UCSD-AML1 (cell line): Measurements from ENCODE around the gene PTPRA.
"Not testable (repeated sequence)": the region's sequence is repeated elsewhere in the genome, so short reads cannot be mapped to it uniquely, and the experiment has no call there.

ENCODE experiments used
- DNase-seq: peaks from one replicate; lab custom pipeline; 2025; ENCODE audit not compliant: unreplicated experiment; lab: John Stamatoyannopoulos, UW

Gene PTPRA

DNA sequence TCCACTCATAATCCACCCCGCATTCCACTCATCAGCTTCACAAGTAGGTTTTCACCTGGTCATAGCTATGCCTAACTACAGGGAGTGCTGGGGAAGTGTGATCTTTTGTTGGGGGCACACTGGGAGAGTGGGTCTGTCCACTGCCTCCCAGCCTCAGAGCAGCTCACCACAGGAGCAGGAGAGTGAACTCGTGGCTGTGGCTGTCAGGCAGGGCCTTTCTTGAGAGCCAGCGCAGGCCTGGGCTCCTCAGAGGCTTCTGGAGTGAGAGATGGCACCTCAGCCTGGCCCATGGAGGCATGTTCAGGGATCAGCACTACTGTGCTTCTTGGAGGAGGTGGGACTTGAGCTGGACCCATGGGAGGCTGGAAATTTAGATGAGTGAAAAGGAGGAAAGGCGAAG, 166.1 kb downstream of the PTPRA start:
- DNase-seq, result no peak

DNA sequence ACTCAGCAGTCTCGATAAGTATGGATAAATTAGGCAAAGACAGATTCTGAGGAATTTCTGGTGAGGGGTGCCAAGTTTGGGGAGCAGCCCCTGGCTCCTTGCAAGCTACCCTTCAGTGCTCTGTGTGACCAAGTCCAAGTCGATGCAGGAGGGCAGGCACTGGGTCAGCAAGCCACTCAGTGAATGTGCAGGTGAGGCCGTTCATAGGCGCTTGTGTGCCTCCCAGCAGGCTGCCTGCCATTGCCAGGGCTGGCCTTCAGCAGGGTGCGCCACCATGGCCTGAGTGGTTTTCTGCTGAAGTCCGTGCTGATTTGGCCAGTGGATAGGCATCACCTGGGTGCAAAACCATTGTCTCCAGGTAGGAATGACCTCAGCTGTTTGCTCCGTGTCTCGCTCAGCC, 166.8 kb downstream of the PTPRA start:
- no peak for DNase-seq

DNA sequence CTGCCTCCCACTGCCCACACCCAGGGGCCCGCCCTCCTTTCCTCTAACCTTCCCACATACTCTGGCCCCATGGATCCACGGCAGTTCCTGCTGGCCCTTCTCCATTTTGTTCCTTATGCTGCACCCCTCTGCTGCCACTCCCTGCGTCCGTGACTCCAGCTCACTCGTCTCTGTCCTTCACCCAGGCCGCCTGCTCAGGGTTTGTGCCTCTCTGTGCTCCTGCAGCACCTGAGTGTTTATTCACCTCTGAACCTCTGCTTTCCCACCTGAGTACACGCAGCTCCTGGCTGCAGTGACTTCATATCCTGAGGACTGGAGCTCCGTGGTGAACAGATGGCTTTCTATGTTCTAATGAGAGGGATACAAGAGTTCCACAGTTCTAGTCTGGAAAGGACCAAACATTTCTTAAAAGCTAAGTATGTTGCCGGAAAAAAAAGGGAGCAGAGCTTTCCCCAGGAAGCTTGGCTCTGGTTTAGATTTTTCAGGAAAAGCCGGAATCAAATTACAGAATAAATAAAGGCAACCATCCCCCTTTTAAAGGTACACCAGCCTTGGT, 168.7 kb downstream of the PTPRA start:
- DNase-seq, result no peak

DNA sequence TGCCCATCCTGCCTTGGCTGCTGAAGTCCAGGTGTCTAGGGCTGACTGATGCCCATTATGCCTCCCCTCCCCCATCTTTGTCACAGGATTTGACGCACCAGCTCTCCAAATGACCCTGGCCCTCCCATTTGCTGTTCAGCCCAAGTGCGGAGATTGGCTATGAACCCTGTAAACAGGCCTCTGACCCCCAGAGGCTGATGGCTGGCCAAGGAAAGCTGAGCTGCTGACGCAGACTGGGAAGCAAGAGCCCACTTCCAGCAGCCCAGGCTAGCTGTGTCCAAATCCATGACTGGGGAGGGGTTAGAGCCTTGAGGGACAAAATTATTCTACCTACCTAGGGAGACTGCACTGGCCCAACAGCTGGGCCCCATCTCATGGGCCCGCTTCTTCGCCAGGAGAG, 169.3 kb downstream of the PTPRA start:
- no peak for DNase-seq

- no peak for DNase-seq
Measured at GRCh38 chr20:3043322-3043721, 170.0 kb downstream of the PTPRA start, which contains the start of gene GNRH2. TSS of gene GNRH2 (plus strand) at chr20:3043622. CDS start at chr20:3044415, 793 bp downstream.

DNA sequence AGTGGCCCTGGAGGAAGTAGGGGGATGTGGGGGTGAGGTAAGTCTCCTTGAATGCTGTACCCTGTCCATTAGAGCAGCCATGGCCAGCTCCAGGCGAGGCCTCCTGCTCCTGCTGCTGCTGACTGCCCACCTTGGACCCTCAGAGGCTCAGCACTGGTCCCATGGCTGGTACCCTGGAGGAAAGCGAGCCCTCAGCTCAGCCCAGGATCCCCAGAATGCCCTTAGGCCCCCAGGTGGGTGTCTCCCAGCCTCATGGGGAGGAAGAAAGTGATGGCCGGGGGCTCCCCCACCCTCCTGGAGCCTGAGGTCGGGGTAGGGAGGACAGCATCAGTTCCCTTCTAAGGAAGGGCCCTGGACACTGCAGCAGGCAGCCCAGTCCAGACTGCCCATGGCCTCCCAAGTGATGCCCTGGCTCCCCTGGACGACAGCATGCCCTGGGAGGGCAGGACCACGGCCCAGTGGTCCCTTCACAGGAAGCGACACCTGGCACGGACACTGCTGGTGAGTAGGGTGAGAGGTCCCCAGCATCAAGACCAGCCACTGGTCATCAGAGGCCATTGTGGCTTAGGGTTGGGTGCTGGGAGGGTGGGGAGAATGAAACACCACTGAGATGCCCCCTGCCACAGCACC, 171.2 kb downstream of the PTPRA start:
- no peak for DNase-seq

DNA sequence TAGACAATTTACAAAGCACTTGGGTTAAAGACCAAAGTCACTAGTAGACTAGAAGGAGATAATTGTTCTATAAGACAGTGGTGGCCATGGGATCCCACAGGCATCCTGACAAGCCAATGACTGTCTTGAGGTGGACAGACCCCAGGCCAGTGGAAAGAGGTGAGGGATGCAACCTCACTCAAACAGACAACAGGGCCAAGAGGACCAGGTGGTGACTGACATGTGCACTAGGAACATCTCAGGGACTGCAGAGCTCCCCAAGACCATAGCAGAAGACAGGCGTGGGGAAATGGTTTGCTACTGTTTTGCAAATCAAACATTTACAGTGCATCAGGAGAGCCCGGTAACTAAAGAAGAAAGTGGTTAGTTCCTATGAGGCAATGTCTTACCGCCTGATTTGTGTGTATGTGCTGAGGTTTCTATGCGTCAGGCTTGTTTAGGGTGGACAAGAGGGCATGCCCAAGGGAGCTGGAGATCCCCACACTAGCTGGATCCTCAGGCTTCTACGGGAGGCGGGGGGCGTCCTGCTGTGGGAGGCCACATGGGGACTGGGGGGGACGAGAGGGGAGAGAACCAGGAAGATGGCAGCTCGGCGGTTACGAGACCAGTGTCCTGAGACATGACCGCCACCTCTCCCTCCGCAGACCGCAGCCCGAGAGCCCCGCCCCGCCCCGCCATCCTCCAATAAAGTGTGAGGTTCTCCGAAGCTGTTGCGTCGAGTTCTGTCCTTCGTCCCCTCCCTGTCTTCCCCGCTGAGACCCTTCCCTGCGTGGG, 171.9 kb downstream of the PTPRA start:
- peak; percentile 91 for DNase-seq

- DNase-seq, result peak; percentile 91
Measured at GRCh38 chr20:3045816-3046676, 172.8 kb downstream of the PTPRA start, which contains the start of gene MRPS26. TSS of gene MRPS26 (plus strand) at chr20:3046052. CDS start at chr20:3046069, 17 bp downstream.

GRCh38 chr20:3046677-3047462, 173.6 kb downstream of the PTPRA start:
- no peak for DNase-seq

DNA sequence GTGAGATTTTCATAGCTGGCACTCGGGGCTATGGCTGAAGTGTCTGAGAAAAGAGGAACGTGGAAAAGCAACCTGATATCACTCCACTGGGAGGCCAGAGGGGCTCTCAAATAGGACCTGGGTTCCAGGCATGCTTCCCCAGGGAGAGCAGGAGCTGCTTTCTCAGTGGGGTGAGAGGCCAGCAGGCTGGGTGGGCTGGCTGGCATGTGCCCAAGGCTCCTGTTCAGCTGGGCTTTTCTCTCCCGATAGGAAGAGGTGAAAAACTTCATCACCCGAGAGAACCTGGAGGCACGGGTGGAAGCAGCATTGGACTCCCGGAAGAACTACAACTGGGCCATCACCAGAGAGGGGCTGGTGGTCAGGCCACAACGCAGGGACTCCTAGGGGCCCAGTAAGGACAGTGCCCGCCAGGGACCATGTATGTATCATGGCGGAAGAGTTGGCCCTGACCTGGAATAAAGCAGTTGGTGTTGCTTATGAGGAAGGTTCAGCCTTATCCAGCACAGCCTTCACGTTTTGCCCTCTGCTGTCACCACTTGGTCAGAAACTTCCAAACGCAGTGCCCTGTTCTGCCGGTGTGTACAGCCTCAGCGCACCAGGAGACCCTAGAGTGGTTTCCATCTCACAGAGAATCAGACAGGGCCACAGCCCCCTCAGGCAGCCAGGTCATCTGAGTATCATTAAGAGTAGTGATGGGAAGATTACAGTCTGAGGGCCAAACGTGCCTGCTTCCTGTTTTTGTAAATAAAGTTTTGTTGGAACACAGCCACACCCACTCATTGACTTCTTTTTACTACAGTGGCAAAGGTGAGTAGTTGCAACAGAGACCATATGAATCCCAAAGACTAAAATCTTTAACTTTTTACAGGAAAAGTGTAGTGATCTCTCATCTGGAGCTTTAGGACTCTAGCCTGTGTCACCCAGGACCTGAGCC, 174.5 kb downstream of the PTPRA start:
- no peak for DNase-seq

DNA sequence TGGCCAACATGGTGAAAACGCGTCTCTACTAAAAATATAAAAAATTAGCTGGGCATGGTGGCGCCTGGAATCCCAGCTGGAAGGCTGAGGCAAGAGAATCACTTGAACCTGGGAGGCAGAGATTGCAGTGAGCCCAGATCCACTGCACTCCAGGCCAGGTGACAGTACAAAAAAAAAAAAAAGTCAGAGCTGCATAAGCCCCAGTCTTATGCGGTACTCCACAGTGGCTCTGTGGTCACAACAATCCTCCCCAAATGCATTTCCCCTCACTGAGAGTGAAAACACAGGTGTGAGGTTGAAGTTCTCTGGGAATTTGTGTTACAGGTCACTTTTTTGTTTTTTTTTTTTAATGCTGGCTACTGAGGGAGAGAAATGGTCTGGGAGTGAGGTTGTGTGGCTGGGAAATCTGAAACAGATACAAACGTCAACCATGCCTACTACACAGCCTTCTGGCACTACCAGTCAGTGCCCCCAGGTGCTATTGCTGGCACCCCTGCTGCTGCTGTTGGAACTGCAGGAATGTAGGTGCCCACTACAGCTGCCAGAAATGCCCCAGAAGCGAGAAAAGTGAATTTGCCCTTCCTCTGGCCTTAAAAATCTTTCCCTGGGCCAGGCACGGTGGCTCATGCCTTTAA, 178.2 kb downstream of the PTPRA start:
- DNase-seq, result no peak

DNA sequence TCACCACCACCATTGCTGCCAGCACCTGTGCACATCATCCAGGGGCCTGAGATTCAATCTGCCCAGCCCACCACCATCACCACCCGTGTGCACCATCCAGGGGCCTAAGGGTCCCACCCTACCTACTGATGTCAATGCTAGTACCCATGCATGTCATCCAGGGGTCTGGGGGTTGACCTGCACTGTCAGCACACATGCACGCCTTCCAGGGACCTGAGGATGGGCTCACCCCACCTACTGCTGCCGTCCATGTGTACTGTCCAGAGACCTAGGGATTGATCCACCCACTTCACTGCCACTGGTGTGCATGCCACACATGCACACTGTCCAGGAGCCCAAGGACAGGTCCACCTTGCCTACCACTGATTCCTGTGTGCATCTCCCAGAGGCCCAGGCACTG, 186.2 kb downstream of the PTPRA start:
- no peak for DNase-seq

GRCh38 chr20:3064119-3064518, 190.8 kb downstream of the PTPRA start:
- not testable (repeated sequence) for DNase-seq

DNA sequence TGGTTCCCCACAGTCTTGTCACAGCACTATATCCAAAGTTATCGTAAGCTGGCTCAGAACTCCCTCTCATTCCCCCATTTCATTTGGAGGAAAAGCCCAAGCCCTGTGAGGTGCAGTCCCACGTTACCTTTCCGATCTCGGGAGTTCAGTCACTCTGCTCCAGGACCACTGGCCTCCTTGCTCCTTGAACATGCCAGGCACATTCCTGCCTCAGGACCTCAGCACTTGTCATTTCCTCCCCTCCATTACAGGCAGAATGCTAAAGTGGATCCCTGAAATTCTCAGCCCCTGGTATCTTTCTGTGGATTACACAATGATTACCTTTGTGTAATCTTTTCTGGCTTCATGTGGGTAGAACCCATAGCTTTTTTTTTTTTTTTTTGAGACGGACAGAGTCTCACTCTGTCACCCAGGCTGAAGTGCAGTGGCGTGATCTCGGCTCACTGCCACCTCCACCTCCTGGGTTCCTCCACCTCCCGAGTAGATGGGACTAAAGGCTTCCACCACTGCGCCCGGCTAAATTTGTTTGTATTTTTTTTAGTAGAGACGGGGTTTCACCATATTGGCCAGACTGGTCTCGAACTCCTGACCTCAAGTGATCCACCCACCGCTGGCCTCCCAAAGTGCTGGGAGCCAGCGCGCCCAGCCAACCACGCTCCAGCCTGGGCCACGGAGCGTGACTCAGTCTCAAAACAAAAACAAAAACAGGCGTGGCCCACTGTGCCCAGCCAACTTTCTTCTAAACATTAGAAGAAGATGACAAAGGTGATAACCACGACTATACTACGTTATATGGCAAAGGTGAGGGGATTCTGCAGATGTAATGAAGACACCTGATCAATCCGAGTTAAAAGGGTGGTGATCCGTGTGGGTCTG, 194.1 kb downstream of the PTPRA start:
- no peak for DNase-seq

DNA sequence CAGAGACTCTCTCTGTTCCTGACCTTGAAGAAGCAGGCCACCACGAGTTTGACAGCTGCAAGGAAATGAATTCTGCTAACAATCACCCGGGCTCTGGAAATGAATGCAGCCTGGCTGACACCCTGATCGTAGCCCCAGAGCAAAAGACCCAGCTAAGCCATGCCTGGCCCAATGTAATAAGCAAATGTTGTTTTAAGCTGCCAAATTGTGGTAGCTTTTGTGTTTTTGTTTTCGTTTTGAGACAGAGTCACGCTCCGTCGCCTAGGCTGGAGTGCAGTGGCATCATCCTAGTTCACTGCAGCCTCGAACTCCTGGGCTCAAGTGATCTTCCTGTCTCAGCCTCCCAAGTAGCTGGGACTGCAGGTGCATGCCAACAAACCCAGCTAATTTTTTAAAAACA, 194.8 kb downstream of the PTPRA start:
- DNase-seq, result no peak

- peak; percentile 54 for DNase-seq
Measured at GRCh38 chr20:3068986-3069900, 196.0 kb downstream of the PTPRA start.

GRCh38 chr20:3070725-3071124, 197.4 kb downstream of the PTPRA start:
- DNase-seq, result no peak
